K562 (cell line): ENCODE measurements around the gene EFEMP2. TPM values are rescaled to one million over a fixed set of nuclear protein-coding genes. Genes with fewer than 3 reads are reported as not detected.
A peak's percentile ranks its signal among the peaks of the same experiment; 100 is the strongest.

ENCODE experiments used
- AFF1 ChIP-seq, 2 experiments: fragments of 450-650 bp; IDR thresholded peaks; 2 replicates each; pipeline ENCODE4 v1.6.1; 2018; ENCODE audit warnings: mild to moderate bottlenecking in 2 of 2, low read depth in 1 of 2; ENCODE audit not compliant: partially characterized antibody in 2 of 2
- CLOCK ChIP-seq: fragments of 250-450 bp; sonication (Bioruptor Pico); IDR thresholded peaks from 2 replicates; pipeline ENCODE4 v1.4.0; 2020; ENCODE audit warnings: mild to moderate bottlenecking, moderate library complexity, borderline replicate concordance
- DMBX1 ChIP-seq: fragments of 250-450 bp; sonication (Bioruptor Pico); IDR thresholded peaks from 2 replicates; pipeline ENCODE4 v1.8.0; 2022; ENCODE audit warnings: inconsistent platforms, mild to moderate bottlenecking, moderate library complexity, borderline replicate concordance
- E2F6 ChIP-seq, 2 experiments: IDR thresholded peaks; 2 replicates each; pipeline ENCODE4 v1.6.1; 2011; ENCODE audit warnings: borderline replicate concordance in 1 of 2, control low read depth in 1 of 2, low read depth in 1 of 2, low read length in 1 of 2, mild to moderate bottlenecking in 1 of 2, mixed read lengths in 1 of 2, moderate library complexity in 1 of 2; ENCODE audit not compliant: insufficient read depth in 1 of 2, insufficient read length in 1 of 2, poor library complexity in 1 of 2, severe bottlenecking in 1 of 2; ENCODE audit errors: extremely low read depth in 1 of 2
- ESRRB ChIP-seq: fragments of 250-450 bp; sonication (Bioruptor Pico); IDR thresholded peaks from 2 replicates; pipeline ENCODE4 v1.5.0; 2020; ENCODE audit warnings: mild to moderate bottlenecking, moderate library complexity, borderline replicate concordance
- FOXK2 ChIP-seq, 2 experiments: fragments of 450-650 bp; IDR thresholded peaks in 1 of 2; conservative IDR thresholded peaks in 1 of 2; 2 replicates each; pipeline ENCODE4 v1.6.1; 2016; ENCODE audit warnings: low read depth in 2 of 2, mild to moderate bottlenecking in 1 of 2
- HDAC3 ChIP-seq: fragments of 450-650 bp; IDR thresholded peaks from 2 replicates; pipeline ENCODE4 v1.6.1; 2018; ENCODE audit warnings: borderline replicate concordance, mild to moderate bottlenecking, moderate library complexity; ENCODE audit not compliant: partially characterized antibody
- HNRNPL ChIP-seq: fragments of 200-400 bp; formaldehyde crosslinking; IDR thresholded peaks from 2 replicates; pipeline ENCODE4 v1.6.1; 2017; ENCODE audit warnings: low read depth, mild to moderate bottlenecking, low read length
- JUN ChIP-seq, 2 experiments: sonication (generic) in 1 of 2; formaldehyde crosslinking in 1 of 2; IDR thresholded peaks; 2 replicates each; pipeline versions ENCODE4 v1.6.1 to v1.8.0; 2012 to 2022; ENCODE audit warnings: borderline replicate concordance in 2 of 2, mild to moderate bottlenecking in 2 of 2, improper control_type of control experiment in 1 of 2, low read depth in 1 of 2, low read length in 1 of 2, missing genetic modification reagents in 1 of 2
- KHSRP ChIP-seq: fragments of 450-650 bp; IDR thresholded peaks from 2 replicates; pipeline ENCODE4 v1.6.1; 2017
- LARP7 ChIP-seq: fragments of 450-650 bp; IDR thresholded peaks from 2 replicates; pipeline ENCODE4 v1.6.1; 2016
- MTA2 ChIP-seq: fragments of 450-650 bp; IDR thresholded peaks from 2 replicates; pipeline ENCODE4 v1.6.1; 2016; ENCODE audit warnings: low read depth
- NR1H2 ChIP-seq: sonication (generic); formaldehyde crosslinking; IDR thresholded peaks from 2 replicates; pipeline ENCODE4 v1.4.0; 2020; ENCODE audit warnings: mild to moderate bottlenecking, missing genetic modification reagents
- NR2F6 ChIP-seq: fragments of 450-650 bp; formaldehyde crosslinking; IDR thresholded peaks from 2 replicates; pipeline ENCODE4 v1.4.0; 2020; ENCODE audit warnings: mild to moderate bottlenecking
- RNF2 ChIP-seq: sonication (generic); IDR thresholded peaks from 2 replicates; pipeline ENCODE4 v1.6.1; 2016
- TAF7 ChIP-seq: fragments of 450-650 bp; IDR thresholded peaks from 2 replicates; pipeline ENCODE4 v1.6.1; 2016; ENCODE audit warnings: missing genetic modification characterization, missing compliant biosample characterization
- ZNF232 ChIP-seq: sonication (generic); formaldehyde crosslinking; IDR thresholded peaks from 2 replicates; pipeline ENCODE4 v1.8.0; 2022; ENCODE audit warnings: mild to moderate bottlenecking, missing genetic modification reagents
- ZNF79 ChIP-seq: fragments of 250-450 bp; sonication (Bioruptor Pico); IDR thresholded peaks from 2 replicates; pipeline ENCODE4 v1.4.0; 2020; ENCODE audit warnings: low read depth, mild to moderate bottlenecking, moderate library complexity
- polyA plus RNA-seq, 8 experiments: library from polyadenylated mRNA; depleted of rRNA in 4 of 8; stranded (reverse) in 5 of 8; unstranded in 3 of 8; fragments of >200 nt; fragmentation: Nextera tagmentation in 2 of 8; fragmentation: Illumina TruSeq in 1 of 8; extraction: Ambion mirVana in 2 of 8; extraction: Trizol in 1 of 8; gene quantifications; 2 replicates each; pipeline versions ENCODE4 v1.2.1 to v1.2.3, GENCODE V29; 2011 to 2014; ENCODE audit warnings: inconsistent platforms in 1 of 8, missing spikeins in 1 of 8
- total RNA-seq, 7 experiments: library from RNA; depleted of rRNA in 6 of 7; stranded (reverse); fragments of >200 nt in 6 of 7; fragmentation: Illumina TruSeq in 2 of 7; extraction: Trizol in 2 of 7; gene quantifications; 2 replicates each; pipeline versions ENCODE4 v1.2.1 to v1.2.3, GENCODE V29; 2011 to 2021; ENCODE audit warnings: low replicate concordance in 1 of 7

Gene EFEMP2
- total and polyA plus RNA-seq, 9 of the 15 experiments (the other 6 are each of a cell fraction or from before 2014, with no cell fraction given) = 0.07 to 2.9 (median 0.69) TPM; not detected in 1

DNA sequence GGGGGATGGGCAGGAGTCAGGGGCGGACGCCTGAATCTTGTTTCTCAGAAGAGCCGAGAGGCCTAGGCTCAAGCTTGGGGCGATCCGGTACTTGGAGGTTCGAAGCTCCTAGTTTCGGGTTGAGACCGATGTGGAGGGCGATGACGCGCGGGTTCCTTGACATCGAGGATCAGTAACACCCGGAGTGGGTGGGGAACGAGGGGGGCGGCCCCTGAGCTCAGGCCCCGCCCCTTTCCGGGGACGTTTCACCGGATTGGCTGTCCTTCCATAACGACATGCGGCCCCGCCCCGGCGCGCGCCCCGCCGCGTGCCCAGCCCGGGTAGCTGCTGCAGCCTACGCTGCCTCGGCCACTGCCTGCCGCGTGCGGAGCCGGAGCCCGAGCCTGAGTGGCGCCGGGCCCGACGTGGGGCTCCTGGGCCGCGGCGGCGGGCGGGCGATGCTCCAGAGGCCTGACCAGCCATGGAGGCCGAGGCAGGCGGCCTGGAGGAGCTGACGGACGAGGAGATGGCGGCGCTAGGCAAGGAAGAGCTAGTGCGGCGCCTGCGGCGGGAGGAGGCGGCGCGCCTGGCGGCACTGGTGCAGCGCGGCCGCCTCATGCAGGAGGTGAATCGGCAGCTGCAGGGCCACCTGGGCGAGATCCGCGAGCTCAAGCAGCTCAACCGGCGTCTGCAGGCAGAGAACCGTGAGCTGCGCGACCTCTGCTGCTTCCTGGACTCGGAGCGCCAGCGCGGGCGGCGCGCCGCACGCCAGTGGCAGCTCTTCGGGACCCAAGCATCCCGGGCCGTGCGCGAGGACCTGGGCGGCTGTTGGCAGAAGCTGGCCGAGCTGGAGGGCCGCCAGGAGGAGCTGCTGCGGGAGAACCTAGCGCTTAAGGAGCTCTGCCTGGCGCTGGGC, 18.0 kb upstream of the EFEMP2 start, which contains the start of gene CCDC85B (continued):
- TF ChIP-seq E2F6 (IDR thresholded peaks at IDR 0.05; ENCODE audit: borderline replicate concordance in 1 of 2, extremely low read depth in 1 of 2, insufficient read depth in 1 of 2, insufficient read length in 1 of 2, low read depth in 1 of 2, low read length in 1 of 2, poor library complexity in 1 of 2, severe bottlenecking in 1 of 2) (peak; percentile 80 to 98), MTA2 (no peak), CLOCK (CRISPR knock-in tag) (peak; percentile 91; the same call in 1 of the 2 replicates), HDAC3 (no peak), ZNF79 (no peak), ZNF232 (CRISPR knock-in tag) (no peak), RNF2 (no peak; the same call in 1 of the 2 replicates), NR1H2 (CRISPR knock-in tag) (peak; percentile 78; the same call in 1 of the 2 replicates), KHSRP (no peak), AFF1 (IDR thresholded peaks at IDR 0.05; ENCODE audit: low read depth in 1 of 2, partially characterized antibody in 2 of 2) (no peak), JUN (IDR thresholded peaks at IDR 0.05; ENCODE audit: borderline replicate concordance, low read depth, low read length) (peak; percentile 33; the same call in 1 of the 2 replicates), JUN (CRISPR knock-in tag; IDR thresholded peaks at IDR 0.05; ENCODE audit: borderline replicate concordance) (no peak), NR2F6 (CRISPR knock-in tag) (no peak), LARP7 (no peak), ESRRB (CRISPR knock-in tag) (no peak), TAF7 (tag) (no peak), DMBX1 (CRISPR knock-in tag) (peak; percentile 63; the same call in 1 of the 2 replicates), HNRNPL (peak; percentile 89), FOXK2 (conservative IDR thresholded peaks at IDR 0.05 in 1 of 2, IDR thresholded peaks at IDR 0.05 in 1 of 2; ENCODE audit: low read depth in 2 of 2) (no peak)
